GM10248 (cell line): ENCODE measurements around the gene MID1.

Source experiments
- CTCF ChIA-PET: fragments of 300-600 bp; sonication (Branson Sonifier 250); formaldehyde crosslinking; extraction: SDS; loops from one replicate; lab custom pipeline; 2021; ENCODE audit warnings: antibody characterized with exemption; lab: Yijun Ruan, JAX
- POLR2A ChIA-PET: fragments of 350-650 bp; sonication (Branson Sonifier 250); formaldehyde crosslinking; extraction: SDS; loops from one replicate; lab custom pipeline; 2020; ENCODE audit warnings: antibody characterized with exemption; lab: Yijun Ruan, JAX
- DNase-seq: peaks from one replicate; pipeline ENCODE4 v3.0.0; 2012; ENCODE audit errors: extremely low spot score
- TF ChIP-seq, protein P1 (sequence below): IDR thresholded peaks from 2 replicates; pipeline ENCODE4 v1.5.1; 2012; ENCODE audit warnings: mild to moderate bottlenecking, low read depth; ENCODE audit errors: extremely low read depth, missing control alignments, control extremely low read depth

Gene MID1

DNA sequence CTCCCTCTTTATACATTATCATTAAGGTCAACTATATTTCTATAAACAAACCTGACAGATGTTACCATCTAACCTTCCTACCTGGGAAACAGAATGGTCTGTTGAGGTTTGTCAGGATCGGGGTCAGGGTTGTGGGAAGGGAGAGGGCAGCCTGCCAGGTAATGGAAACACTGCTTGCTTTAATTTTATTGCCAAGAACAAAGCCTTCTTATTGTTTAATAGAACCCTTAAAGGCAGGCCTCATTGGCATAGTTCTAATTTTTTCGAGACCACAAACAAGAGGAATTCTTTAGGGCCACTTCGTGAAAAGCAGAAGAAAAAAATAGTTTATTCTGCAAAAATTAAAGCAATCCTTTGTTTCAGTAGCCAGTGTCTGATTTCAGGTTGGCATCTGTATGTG lies 113.2 kb downstream of the MID1 start:
- DNase-seq: no peak
- CTCF ChIA-PET: no interaction called here
- TF ChIP-seq, protein P1, sequence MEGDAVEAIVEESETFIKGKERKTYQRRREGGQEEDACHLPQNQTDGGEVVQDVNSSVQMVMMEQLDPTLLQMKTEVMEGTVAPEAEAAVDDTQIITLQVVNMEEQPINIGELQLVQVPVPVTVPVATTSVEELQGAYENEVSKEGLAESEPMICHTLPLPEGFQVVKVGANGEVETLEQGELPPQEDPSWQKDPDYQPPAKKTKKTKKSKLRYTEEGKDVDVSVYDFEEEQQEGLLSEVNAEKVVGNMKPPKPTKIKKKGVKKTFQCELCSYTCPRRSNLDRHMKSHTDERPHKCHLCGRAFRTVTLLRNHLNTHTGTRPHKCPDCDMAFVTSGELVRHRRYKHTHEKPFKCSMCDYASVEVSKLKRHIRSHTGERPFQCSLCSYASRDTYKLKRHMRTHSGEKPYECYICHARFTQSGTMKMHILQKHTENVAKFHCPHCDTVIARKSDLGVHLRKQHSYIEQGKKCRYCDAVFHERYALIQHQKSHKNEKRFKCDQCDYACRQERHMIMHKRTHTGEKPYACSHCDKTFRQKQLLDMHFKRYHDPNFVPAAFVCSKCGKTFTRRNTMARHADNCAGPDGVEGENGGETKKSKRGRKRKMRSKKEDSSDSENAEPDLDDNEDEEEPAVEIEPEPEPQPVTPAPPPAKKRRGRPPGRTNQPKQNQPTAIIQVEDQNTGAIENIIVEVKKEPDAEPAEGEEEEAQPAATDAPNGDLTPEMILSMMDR: no peak
- POLR2A ChIA-PET: no interaction called here

DNA sequence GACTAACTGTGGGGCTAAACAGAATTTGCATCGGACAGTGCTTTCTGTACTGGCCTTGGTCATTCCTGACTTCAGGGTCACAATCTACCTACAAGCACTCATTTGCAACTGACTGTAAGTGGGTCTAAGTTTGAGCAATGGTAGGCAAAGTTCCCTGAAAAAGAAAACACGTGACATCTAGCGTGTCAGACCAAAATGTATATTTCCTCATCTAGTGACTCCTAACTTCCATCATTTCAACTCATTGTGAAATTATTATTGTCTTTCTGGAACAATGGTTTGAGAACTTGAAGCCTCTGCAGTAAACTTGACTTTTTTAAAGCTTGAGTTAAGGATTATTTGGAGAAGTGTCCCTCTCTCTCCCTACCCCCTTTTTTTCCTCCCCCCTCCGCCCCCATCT lies 113.6 kb downstream of the MID1 start:
- ChIA-PET POLR2A (no interaction called here), CTCF (no interaction called here)
- no peak for DNase-seq
- TF ChIP-seq, protein P1: no peak

DNA sequence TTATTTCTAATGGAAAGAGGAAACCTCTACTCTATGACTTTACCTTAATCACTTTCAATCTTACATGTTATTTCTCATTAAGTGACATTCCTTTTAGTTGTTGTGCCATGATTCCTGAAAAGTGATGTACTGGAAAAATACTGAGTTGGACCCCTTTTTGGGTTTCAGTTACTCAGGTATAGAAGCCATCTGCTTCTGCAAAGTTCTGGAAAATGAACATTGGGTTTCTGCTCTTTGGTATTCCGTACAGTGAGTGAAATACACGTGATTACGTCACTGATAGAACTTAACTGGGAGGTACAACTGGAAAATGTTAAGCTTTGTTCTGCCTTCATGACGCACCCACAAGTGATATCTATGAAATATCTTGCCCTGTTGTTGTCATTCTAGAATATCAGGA lies 114.7 kb downstream of the MID1 start:
- POLR2A ChIA-PET: no interaction called here
- TF ChIP-seq, protein P1: no peak
- no peak for DNase-seq
- CTCF ChIA-PET: no interaction called here

DNA sequence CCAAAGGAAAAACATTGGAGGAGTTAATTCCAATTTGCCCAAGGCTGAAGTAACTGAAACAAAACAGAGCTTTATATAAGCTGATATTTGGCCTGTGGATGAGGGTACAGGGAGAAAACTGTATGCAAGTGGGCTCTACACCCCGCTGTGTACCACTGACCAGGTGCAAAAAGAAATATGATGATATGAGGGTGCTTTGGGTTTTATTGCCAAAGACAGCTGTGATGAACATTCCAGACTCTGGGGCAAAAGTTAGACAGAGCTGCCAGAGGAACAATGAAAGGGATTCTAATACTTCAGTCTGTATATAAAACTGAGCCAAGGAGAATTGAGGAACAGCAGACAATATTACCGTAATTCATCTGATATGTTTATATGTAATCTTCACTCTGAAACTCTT lies 117.4 kb downstream of the MID1 start:
- ChIA-PET POLR2A (no interaction called here), CTCF (no interaction called here)
- TF ChIP-seq, protein P1: no peak
- DNase-seq: no peak

DNA sequence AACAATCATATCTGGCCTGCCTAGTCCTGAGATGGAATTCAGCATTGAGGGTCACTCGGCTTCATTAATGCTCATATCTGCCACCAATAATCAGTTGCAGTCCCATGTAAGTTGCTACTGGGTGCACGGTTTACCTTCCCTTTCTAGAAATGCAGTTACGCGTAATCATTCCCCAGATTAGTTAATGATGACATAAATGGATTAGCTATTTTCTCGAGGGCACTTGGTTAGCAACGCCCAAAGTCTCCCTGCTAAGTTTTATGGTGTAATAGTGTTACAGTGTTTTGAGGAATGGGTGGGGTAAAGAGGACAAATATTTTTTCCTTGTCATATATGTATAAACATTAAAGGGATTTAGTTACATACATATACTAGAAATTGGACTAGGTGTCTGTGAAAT lies 118.8 kb downstream of the MID1 start:
- POLR2A ChIA-PET: no interaction called here
- CTCF ChIA-PET: no interaction called here

DNA sequence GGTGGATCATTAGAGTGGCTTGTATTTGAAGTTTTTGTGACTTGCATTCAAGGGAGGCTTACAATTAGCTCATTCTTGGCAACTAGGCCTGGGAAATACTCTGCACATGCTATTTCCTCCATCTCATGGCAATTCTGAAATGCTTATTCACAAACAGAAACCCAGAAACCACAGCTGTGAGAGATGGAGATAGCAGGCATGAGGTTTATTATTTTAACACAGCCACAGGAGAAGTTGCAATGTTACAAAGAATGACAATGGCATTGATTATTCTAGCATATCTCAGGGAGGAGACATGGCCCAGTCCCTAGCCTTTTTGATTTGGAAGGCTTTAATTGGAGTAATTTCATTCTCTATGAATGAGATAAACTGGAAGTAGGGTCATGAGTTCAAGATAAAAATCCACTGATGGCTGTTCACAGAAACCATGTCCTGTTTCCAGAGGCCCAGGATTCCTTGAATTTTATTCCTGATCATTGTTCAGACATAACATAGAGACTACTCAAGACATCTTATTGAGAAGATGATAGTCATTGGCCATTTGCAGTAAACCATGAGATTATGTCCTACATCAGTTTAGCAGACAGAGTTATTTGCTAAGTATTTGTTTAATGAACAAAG lies 123.9 kb downstream of the MID1 start:
- DNase-seq: no peak
- POLR2A ChIA-PET: no interaction called here
- CTCF ChIA-PET: no interaction called here
- TF ChIP-seq, protein P1: no peak

More for the DNA sequence above, 118.8 kb downstream of the MID1 start:
- no peak for DNase-seq
- TF ChIP-seq, protein P1: no peak
